ENCODE data around the gene EXOC3. TPM values are rescaled to one million over a fixed set of nuclear protein-coding genes. Genes with fewer than 3 reads are reported as not detected.
"Not testable (repeated sequence)": the region's sequence is repeated elsewhere in the genome, so short reads cannot be mapped to it uniquely, and the experiment has no call there.

Gene EXOC3
- total RNA-seq, 2 experiments from 2014 or later: 68.2 to 71.2 TPM

DNA sequence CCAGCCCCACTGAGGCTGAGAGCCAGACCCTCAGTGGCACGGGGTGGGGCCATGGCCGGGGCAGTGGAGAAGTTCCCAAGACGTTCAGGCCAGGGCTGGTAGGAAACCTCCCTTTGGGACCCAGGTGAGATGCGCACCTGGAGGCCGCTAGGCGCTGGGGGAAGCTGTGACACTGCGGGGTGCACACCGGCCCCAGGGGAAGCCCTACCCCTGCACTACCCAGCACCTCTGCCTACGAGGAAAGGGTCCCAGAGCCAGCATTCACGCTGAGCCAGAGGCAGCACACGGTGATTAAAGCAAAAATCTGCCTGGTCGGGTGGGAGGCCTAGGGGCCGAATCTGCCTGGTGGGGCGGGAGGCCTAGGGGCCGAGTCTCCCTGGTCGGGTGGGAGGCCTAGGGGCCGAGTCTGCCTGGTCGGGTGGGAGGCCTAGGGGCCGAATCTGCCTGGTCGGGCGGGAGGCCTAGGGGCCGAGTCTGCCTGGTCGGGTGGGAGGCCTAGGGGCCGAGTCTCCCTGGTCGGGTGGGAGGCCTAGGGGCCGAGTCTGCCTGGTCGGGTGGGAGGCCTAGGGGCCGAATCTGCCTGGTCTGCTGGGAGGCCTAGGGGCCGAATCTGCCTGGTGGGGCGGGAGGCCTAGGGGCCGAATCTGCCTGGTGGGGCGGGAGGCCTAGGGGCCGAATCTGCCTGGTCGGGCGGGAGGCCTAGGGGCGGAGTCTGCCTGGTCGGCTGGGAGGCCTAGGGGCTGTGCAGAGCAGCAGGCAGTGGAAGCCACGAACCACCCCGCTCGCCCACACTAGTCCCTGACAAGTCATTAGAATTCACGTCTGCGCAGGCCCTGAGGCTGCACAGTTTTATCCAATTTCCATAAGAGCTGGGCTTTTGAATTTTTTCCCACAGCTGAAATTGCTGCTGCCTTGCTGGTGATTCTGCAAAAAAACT lies 27.7 kb upstream of the EXOC3 start:
- peaks cover 30% of the 10 kb centered on the region for H3K36me3 Mint-ChIP-seq
- not testable (repeated sequence) for H3K9me3 Mint-ChIP-seq (ENCODE audit: low read depth); H3K27me3 Mint-ChIP-seq; DNase-seq; H3K4me3 Mint-ChIP-seq
- peak overlapping the region; percentile 14 for H3K27ac Mint-ChIP-seq
- peaks cover 18% of the 10 kb centered on the region for H3K4me1 Mint-ChIP-seq
- CTCF ChIA-PET: interaction anchor here (0.6 to 2.1 kb wide), 4 partner anchors 9 to 98 kb away, joined by 3 to 14 read pairs (median 6); no protein-coding TSS in a partner anchor
- ATAC-seq: peak; percentile 23

DNA sequence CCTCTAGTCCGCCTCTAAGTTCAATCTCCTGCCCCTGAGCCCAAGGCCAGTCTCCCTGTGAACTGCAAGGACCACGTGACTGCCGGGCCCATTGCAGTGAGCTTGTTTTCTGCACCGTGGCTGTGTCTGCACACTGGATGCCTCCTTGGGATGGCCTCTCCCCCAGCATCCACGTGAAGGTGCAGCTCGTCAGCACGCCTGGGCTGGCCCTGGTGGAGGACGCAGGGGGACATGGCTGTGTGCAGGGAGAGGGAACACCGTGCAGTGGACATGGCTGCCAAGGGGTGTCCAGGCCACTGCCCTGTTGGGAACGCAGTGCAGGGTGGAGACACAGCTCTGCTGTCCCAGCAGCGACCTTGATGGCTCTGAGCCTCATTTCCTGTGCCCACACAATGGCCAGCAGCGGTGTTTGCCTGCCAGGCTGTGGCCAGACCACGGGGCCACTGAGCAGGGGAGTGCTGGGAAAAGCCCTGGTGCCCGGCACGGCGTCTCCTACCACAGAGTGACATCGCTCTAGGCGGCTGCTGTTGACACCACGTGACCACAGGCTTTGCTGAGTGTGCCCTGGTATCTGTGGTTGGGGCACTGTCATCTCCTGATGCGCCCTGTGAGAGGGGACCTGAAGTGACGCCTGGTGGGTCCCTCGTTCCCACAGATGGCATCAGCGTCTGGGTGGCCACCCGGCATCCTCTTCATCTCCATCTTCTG lies 26.9 kb upstream of the EXOC3 start:
- Mint-ChIP-seq H3K36me3 (peaks cover 29% of the 10 kb centered on the region), H3K27me3 (no peaks in the 10 kb centered on the region), H3K9me3 (ENCODE audit: low read depth) (no peaks in the 10 kb centered on the region), H3K4me1 (peaks cover 15% of the 10 kb centered on the region), H3K4me3 (no peak overlapping the region), H3K27ac (peak overlapping the region; percentile 14)
- CTCF ChIA-PET: interaction anchor here (1.4 kb wide), 1 partner anchor 99 kb away, joined by 6 read pairs; no protein-coding TSS in a partner anchor
- peak; percentile 36 for ATAC-seq
- no peak for DNase-seq

DNA sequence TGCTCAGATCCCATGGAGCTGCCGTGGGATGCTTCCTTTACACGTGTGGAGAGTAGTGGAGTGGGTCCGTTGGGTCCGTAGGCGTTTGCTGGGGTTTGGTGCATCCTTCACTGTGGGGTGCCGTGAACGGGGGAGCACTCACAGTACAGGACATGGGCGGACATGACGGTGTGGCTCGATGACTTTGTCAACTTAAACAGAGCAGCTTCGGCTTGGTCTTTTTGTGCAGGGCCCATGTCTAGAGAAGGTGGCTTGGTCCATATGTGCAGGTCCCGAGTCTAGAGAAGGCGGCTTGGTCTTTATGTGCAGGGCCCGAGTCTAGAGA lies 26.4 kb upstream of the EXOC3 start:
- ATAC-seq (no peak), DNase-seq (no peak)
- Mint-ChIP-seq H3K4me1 (peaks cover 12% of the 10 kb centered on the region), H3K36me3 (peaks cover 26% of the 10 kb centered on the region), H3K9me3 (ENCODE audit: low read depth) (no peaks in the 10 kb centered on the region), H3K27ac (no peak overlapping the region), H3K27me3 (no peaks in the 10 kb centered on the region), H3K4me3 (no peak overlapping the region)
- CTCF ChIA-PET: interaction anchor here (1.4 kb wide), 1 partner anchor 100 kb away, joined by 6 read pairs; no protein-coding TSS in a partner anchor

DNA sequence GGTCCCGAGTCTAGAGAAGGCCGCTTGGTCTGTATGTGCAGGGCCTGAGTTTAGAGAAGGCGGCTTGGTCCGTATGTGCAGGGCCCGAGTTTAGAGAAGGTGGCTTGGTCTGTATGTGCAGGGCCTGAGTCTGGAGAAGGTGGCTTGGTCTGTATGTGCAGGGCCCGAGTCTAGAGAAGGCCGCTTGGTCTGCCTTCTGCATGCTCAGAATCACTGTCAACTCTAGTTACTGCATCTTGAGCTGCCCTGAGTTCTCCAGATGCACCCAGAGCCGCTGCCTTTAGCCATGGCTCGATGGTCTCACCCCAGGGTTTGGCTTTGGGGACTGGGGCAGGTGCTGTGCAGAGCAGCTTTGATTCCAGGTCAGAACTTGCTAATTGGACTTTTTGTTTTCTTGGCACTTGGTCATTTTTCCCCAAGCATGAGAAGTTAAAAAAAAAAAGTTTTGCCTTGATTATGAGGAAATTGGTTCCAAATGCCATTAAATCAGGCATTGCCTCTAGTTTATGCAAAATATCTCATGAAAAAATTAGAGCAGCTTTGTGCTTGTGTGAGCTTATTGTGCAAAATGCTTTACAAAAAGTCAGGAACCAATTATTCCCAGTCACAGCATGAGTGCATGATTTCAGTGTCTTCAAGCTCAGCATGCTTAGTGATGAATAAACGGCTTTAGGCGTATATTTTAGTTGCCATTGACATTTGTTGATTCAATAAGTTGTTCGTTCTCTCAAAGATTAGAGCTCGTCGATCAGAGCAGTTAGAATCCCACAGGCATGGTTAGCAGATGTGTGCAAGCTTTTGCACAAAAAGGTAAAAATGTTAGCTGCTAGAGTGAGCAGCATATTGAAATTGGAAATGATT lies 25.4 kb upstream of the EXOC3 start:
- Mint-ChIP-seq H3K27me3 (no peaks in the 10 kb centered on the region), H3K4me3 (no peak overlapping the region), H3K27ac (no peak overlapping the region), H3K4me1 (peaks cover 12% of the 10 kb centered on the region), H3K9me3 (ENCODE audit: low read depth) (no peaks in the 10 kb centered on the region), H3K36me3 (peaks cover 19% of the 10 kb centered on the region)
- no peak for ATAC-seq
- CTCF ChIA-PET: interaction anchor here (0.6 to 1.5 kb wide), 7 partner anchors 9 to 309 kb away, joined by 3 to 6 read pairs (median 3); no protein-coding TSS in a partner anchor
- DNase-seq: no peak

DNA sequence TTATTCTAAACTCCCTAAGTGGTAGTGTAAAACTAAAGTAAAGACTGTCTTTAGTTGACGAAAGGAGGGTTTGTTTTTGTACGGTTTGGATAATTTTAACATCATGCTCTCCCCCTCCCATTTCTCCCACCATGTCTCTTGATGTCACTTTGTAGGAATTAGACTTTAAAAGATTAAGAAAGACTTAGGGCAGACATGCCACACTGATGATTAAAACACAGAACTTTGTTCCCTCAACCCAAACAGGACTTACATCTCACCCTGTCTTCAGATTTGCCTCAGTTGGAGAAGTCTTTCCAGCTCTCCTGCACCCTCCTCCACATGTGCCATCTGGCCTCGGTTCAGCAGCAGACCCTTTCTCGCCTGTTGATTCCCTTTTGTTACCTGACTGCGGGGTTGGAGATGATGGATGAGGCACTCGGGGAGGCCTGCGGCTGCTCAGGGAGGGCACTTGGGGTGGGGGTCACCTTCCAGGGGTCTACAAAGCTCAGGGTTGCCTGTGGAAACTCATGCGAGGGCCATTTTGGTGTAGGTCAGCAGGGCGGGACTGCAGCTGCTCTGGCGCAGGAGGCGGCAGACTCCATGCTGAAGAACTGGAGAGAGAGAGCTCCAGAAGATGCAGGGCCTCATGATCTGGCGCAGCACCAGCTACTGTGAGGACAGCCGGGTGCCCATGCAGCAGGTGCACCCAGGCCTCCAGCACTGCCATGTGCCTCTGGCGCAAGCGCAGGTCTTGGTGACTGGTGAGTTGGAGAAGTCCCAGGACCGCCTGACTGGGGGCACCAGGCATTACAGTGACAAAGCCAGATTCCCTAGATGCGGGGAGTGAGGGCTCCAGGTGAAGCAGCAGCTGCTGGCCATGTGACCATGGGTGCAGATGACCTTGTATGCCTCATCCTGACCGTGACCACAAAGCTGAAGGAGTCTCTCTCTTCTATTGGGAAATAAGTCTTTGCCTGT lies 24.5 kb upstream of the EXOC3 start:
- ATAC-seq (no peak), DNase-seq (no peak)
- no peaks in the 10 kb centered on the region for H3K27me3 Mint-ChIP-seq
- no peak overlapping the region for H3K27ac Mint-ChIP-seq
- no peaks in the 10 kb centered on the region for H3K9me3 Mint-ChIP-seq (ENCODE audit: low read depth)
- peaks cover 18% of the 10 kb centered on the region for H3K4me1 Mint-ChIP-seq
- H3K36me3 Mint-ChIP-seq: peaks cover 20% of the 10 kb centered on the region
- CTCF ChIA-PET: interaction anchor here (0.6 to 1.5 kb wide), 8 partner anchors 10 to 309 kb away, joined by 3 to 6 read pairs (median 3); no protein-coding TSS in a partner anchor
- no peak overlapping the region for H3K4me3 Mint-ChIP-seq

DNA sequence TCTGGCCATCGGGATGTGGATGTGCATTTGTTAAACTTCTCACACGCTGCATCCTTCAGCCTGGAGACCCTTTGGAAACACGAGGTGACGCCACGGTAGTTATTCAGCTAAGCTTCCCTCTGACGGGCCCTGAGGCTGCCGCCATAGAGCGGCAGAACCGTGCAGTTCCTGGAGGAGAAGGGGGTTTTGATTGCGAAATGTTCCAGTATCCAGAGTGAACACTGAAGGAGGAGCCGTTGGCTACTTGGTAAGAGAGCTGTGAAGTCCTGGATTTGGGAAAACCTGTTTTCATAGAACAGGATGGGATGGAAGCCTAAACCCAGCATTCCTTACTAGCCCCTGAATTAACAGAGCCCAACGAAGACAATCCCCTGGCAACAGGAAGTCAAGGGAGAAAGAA lies 23.0 kb upstream of the EXOC3 start:
- Mint-ChIP-seq H3K36me3 (peaks cover 19% of the 10 kb centered on the region), H3K4me1 (peaks cover 25% of the 10 kb centered on the region), H3K27ac (no peak overlapping the region), H3K27me3 (no peaks in the 10 kb centered on the region), H3K4me3 (no peak overlapping the region), H3K9me3 (ENCODE audit: low read depth) (no peaks in the 10 kb centered on the region)
- no peak for ATAC-seq
- CTCF ChIA-PET: interaction anchor here (1.5 kb wide), 1 partner anchor 103 kb away, joined by 6 read pairs; no protein-coding TSS in a partner anchor
- DNase-seq: no peak

DNA sequence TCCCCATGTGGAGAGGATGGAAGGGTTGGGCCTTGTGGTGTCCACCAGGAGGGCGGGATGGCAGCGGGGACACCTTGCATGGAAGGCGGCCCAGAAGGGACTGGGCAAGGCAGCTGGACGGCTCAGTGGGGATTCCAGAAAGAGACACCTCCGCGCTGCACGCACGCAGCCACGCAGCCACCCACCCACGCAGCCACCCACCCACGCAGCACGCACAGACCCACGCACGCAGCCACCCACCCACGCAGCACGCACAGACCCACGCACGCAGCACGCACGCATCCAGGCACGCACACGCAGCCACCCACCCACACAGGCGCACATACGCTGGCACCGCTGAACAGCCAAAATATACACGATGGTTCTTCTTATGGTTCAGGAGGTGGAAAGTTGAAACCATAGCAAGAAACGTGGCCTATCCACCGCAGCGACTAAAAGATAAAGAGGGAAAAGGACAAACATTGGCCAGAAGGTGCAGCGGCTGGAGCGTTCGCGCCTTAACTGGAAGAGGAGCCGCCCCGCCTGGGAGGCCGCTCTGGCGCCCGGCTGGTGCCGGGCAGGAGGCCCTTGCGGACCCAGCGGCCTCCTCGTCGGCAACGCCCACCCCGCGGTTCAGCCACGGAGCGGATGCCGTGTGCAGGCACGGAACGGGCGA lies 22.2 kb upstream of the EXOC3 start:
- Mint-ChIP-seq H3K27me3 (no peaks in the 10 kb centered on the region), H3K36me3 (peaks cover 19% of the 10 kb centered on the region), H3K9me3 (ENCODE audit: low read depth) (no peaks in the 10 kb centered on the region), H3K4me1 (peaks cover 23% of the 10 kb centered on the region), H3K27ac (no peak overlapping the region), H3K4me3 (no peak overlapping the region)
- CTCF ChIA-PET: no interaction called here
- ATAC-seq (no peak), DNase-seq (no peak)

DNA sequence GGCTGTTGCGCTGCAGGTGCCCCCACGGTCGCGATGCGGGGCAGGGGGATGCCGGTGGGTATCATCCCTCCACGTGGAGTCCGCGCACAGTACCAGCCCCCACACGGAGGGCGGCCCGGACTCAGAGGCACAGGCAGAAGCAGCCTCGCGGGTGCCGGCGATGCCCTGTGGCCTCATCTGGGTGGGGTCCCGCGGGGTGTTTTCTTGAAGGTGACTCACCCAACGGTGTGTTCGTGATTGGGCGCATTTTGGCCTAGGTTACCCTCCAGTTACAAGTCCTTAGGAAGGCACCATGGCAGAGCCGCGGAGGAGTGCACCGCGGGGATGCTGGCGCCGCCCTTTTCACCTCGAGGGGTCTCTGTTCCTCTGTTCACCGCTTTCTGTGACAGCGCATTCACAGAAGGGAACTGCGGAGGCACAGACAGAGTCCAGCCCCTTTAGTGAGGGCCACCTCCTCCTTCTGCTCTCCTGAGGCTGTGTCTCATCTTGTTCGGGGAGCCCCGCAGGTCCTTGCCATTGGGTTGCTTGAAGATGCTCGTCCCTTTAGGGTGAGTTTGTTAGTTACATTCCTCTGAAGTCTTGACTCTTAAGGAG lies 21.6 kb upstream of the EXOC3 start:
- CTCF ChIA-PET: interaction anchor here (0.6 kb wide), 1 partner anchor 100 kb away, joined by 3 read pairs; the partner anchor contains the start of gene AHRR
- no peaks in the 10 kb centered on the region for H3K9me3 Mint-ChIP-seq (ENCODE audit: low read depth)

DNA sequence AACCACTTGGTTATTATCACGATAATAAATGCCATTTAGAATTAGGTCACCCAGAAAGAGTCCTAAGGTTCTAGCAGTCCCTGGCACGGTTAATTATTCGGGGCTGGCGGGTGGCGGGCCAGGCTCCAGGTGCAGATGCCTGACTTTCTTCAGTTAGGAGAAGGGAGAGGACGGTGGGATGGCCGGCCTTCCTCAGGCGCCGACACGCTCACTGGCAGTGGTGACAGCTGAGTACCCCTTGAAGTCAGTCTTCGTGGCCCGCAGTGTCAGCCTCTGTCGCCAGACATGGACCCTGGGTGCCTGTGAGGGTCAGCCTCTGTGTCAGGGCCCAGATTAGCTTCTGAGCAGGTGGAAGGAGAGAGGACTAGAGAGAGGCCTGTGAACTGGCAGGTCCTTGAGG lies 21.1 kb upstream of the EXOC3 start:
- Mint-ChIP-seq H3K4me1 (peaks cover 20% of the 10 kb centered on the region), H3K9me3 (ENCODE audit: low read depth) (no peaks in the 10 kb centered on the region), H3K4me3 (no peak overlapping the region), H3K36me3 (peaks cover 26% of the 10 kb centered on the region), H3K27me3 (no peaks in the 10 kb centered on the region), H3K27ac (no peak overlapping the region)
- CTCF ChIA-PET: interaction anchor here (0.6 kb wide), 1 partner anchor 101 kb away, joined by 3 read pairs; the partner anchor contains the start of gene AHRR
- ATAC-seq (no peak), DNase-seq (no peak)

More for the DNA sequence above, 21.6 kb upstream of the EXOC3 start:
- Mint-ChIP-seq H3K4me1 (peaks cover 20% of the 10 kb centered on the region), H3K36me3 (peaks cover 23% of the 10 kb centered on the region), H3K27me3 (no peaks in the 10 kb centered on the region), H3K4me3 (no peak overlapping the region), H3K27ac (no peak overlapping the region)
- DNase-seq (no peak), ATAC-seq (no peak)

DNA sequence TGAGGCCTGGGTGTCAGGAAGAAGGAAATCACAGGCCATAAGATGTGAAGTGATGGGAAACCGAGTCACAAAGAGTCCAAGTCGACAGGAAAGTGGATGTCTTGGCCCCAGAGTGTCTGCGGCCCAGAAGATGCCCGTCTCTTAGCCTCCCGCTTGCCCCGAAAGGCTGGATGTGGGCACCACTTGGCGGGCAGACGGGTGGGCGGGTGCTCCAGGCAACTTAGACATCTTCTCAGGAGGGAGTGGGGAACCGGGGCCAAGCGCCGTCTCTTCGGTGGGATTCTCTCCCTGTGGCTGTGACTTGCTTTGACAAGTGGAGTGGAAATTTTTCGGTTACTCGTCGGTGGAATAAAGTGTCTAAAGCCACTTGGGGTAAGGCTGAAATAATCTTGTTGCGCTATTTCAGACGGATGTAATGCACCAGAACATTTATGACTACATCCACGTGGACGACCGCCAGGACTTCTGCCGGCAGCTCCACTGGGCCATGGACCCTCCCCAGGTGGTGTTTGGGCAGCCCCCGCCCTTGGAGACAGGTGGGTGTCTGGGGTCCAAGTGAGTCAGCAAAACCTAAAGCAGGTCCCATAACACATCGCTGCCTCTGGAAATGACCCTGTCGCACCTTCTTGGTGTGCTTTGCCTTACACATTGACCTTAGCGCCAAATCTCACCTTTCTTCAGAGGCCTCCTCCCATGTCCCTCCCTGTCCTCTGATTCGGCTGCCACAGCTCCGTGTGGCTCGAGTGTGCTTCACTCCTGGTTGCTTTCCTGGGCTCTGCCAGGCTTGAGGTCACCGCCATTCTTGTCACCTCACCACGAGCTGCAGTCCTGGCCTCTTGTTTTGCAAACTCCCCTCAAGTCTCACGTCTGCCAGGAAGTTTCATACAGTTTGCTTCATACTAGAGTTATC lies 20.4 kb upstream of the EXOC3 start:
- peaks cover 26% of the 10 kb centered on the region for H3K36me3 Mint-ChIP-seq
- H3K9me3 Mint-ChIP-seq (ENCODE audit: low read depth): no peaks in the 10 kb centered on the region
- CTCF ChIA-PET: interaction anchor here (0.6 to 3.7 kb wide), 3 partner anchors 9 to 106 kb away, joined by 3 to 35 read pairs (median 14); partner anchors contain the start of gene AHRR
- H3K27ac Mint-ChIP-seq: peak overlapping the region; percentile 12
- ATAC-seq (no peak), DNase-seq (no peak)
- no peak overlapping the region for H3K4me3 Mint-ChIP-seq
- no peaks in the 10 kb centered on the region for H3K27me3 Mint-ChIP-seq
- peaks cover 20% of the 10 kb centered on the region for H3K4me1 Mint-ChIP-seq

Measured in activated CD8-positive, alpha-beta memory T cell treated with anti-CD3 and anti-CD28 coated beads, Interleukin-2, amount 10 ng/mL, durations not matched to agents 7 days and 5 days (primary cell).